Neural cell (in vitro differentiated cells): Measurements from ENCODE around the gene ARL13A. TPM values are rescaled to one million over a fixed set of nuclear protein-coding genes. Genes with fewer than 3 reads are reported as not detected.
"Not testable (repeated sequence)": the region's sequence is repeated elsewhere in the genome, so short reads cannot be mapped to it uniquely, and the experiment has no call there.

Experiments
- H2AFZ ChIP-seq: fragments of 200-600, 300-800 bp; sonication (generic), shearing (Covaris generic); 2 replicates; pipeline ENCODE4 v1.6.0; 2014; ENCODE audit warnings: low read depth, mild to moderate bottlenecking, antibody characterized with exemption, low read length, moderate library complexity
- H3F3A ChIP-seq: fragments of 200-600 bp; shearing (Covaris generic); 2 replicates; pipeline ENCODE4 v1.6.1; 2016; ENCODE audit warnings: mild to moderate bottlenecking, moderate library complexity, mixed read lengths, antibody characterized with exemption, low read length; ENCODE audit not compliant: insufficient read depth, poor library complexity, severe bottlenecking
- H3K27ac ChIP-seq: fragments of 200-600, 300-800 bp; sonication (generic), shearing (Covaris generic); 2 replicates; pipeline ENCODE4 v1.5.1; 2014; ENCODE audit warnings: mild to moderate bottlenecking, low read length, moderate library complexity
- H3K27me3 ChIP-seq: fragments of 300-800, 200-600 bp; sonication (generic), shearing (Covaris generic); 2 replicates; pipeline ENCODE4 v1.6.0; 2014; ENCODE audit warnings: mild to moderate bottlenecking, low read depth, low read length, moderate library complexity; ENCODE audit not compliant: insufficient read depth
- H3K36me3 ChIP-seq: fragments of 300-800, 200-600 bp; sonication (generic), shearing (Covaris generic); 2 replicates; pipeline ENCODE4 v1.5.1; 2014; ENCODE audit warnings: mild to moderate bottlenecking, antibody characterized with exemption, low read length, moderate library complexity; ENCODE audit not compliant: insufficient read depth
- H3K4me2 ChIP-seq: fragments of 300-800, 200-600 bp; sonication (generic), shearing (Covaris generic); 2 replicates; pipeline ENCODE4 v1.6.0; 2014; ENCODE audit warnings: mild to moderate bottlenecking, low read length
- H3K4me3 ChIP-seq: fragments of 300-800, 200-600 bp; sonication (generic), shearing (Covaris generic); 2 replicates; pipeline ENCODE4 v1.5.1; 2014; ENCODE audit warnings: mild to moderate bottlenecking, low read length, moderate library complexity
- H3K79me2 ChIP-seq: fragments of 200-600 bp; shearing (Covaris generic); replicated peaks from 2 replicates; pipeline ENCODE4 v1.6.0; 2014; ENCODE audit warnings: mild to moderate bottlenecking, low read length, moderate library complexity; ENCODE audit not compliant: insufficient read depth
- H3K9ac ChIP-seq: fragments of 300-800, 200-600 bp; sonication (generic), shearing (Covaris generic); 2 replicates; pipeline ENCODE4 v1.6.1; 2016; ENCODE audit warnings: mild to moderate bottlenecking, low read length, mixed read lengths
- H3K9me2 ChIP-seq: fragments of 200-600 bp; shearing (Covaris generic); 2 replicates; pipeline ENCODE4 v1.6.1; 2016; ENCODE audit warnings: mild to moderate bottlenecking, low read length, mixed read lengths; ENCODE audit not compliant: insufficient read depth
- H3K9me3 ChIP-seq: fragments of 200-600, 300-800 bp; sonication (generic), shearing (Covaris generic); 2 replicates; pipeline ENCODE4 v1.6.1; 2016; ENCODE audit warnings: mild to moderate bottlenecking, mixed run types, low read length, moderate library complexity, mixed read lengths
- H4K20me1 ChIP-seq: fragments of 200-600 bp; shearing (Covaris generic); 2 replicates; pipeline ENCODE4 v1.6.1; 2016; ENCODE audit warnings: mild to moderate bottlenecking, mixed run types; ENCODE audit not compliant: insufficient read depth
- EP300 ChIP-seq: fragments of 450-650 bp; conservative IDR thresholded peaks from 2 replicates; pipeline ENCODE4 v1.6.1; 2014; ENCODE audit warnings: antibody characterized with exemption, mild to moderate bottlenecking, moderate library complexity; ENCODE audit not compliant: poor library complexity, severe bottlenecking
- EZH2 ChIP-seq: fragments of 200-600, 300-800 bp; shearing (Covaris generic), sonication (generic); IDR thresholded peaks from 2 replicates; pipeline ENCODE4 v1.6.1; 2014; ENCODE audit warnings: antibody characterized with exemption, low read length, borderline replicate concordance, mild to moderate bottlenecking; ENCODE audit not compliant: insufficient read depth, poor library complexity, severe bottlenecking
- MXI1 ChIP-seq: fragments of 450-650 bp; conservative IDR thresholded peaks from 2 replicates; pipeline ENCODE4 v1.6.1; 2014; ENCODE audit warnings: antibody characterized with exemption, mild to moderate bottlenecking; ENCODE audit not compliant: poor library complexity, severe bottlenecking
- POLR2AphosphoS5 ChIP-seq: IDR thresholded peaks from 2 replicates; pipeline ENCODE4 v1.6.1; 2012
- RAD21 ChIP-seq: fragments of 450-650 bp; conservative IDR thresholded peaks from 2 replicates; pipeline ENCODE4 v1.6.1; 2014; ENCODE audit warnings: antibody characterized with exemption, mild to moderate bottlenecking, moderate library complexity
- SMC3 ChIP-seq: fragments of 450-650 bp; conservative IDR thresholded peaks from 2 replicates; pipeline ENCODE4 v1.6.1; 2014; ENCODE audit warnings: antibody characterized with exemption, mild to moderate bottlenecking, moderate library complexity; ENCODE audit not compliant: poor library complexity
- TAF1 ChIP-seq: IDR thresholded peaks from 2 replicates; pipeline ENCODE4 v1.6.1; 2012; ENCODE audit warnings: low read depth
- polyA plus RNA-seq: library from polyadenylated mRNA; depleted of rRNA; stranded (reverse); fragments of >200 nt; gene quantifications from 2 replicates; pipeline ENCODE4 v1.2.3, GENCODE V29; 2014
- TF ChIP-seq, protein P1 (sequence below): IDR thresholded peaks from 2 replicates; pipeline ENCODE4 v1.6.1; 2012; ENCODE audit warnings: borderline replicate concordance
- TF ChIP-seq, protein P2 (sequence below): fragments of 450-650 bp; IDR thresholded peaks from 2 replicates; pipeline ENCODE4 v1.5.1; 2014; ENCODE audit warnings: antibody characterized with exemption, mild to moderate bottlenecking, moderate library complexity; ENCODE audit not compliant: poor library complexity, severe bottlenecking

Gene ARL13A
- polyA plus RNA-seq, 1 donor from 2014 or later = not detected

GRCh38 chrX:100999451-100999850 lies 29.9 kb downstream of the ARL13A start:
- Histone ChIP-seq H3K27ac (no peak overlapping the region), H3K79me2 (no peaks in the 10 kb centered on the region), H3F3A (no peaks in the 10 kb centered on the region), H3K36me3 (no peaks in the 10 kb centered on the region), H3K9me3 (no peaks in the 10 kb centered on the region), H3K4me2 (no peak overlapping the region), H2AFZ (no peak overlapping the region), H4K20me1 (no peaks in the 10 kb centered on the region), H3K9me2 (no peaks in the 10 kb centered on the region), H3K27me3 (no peaks in the 10 kb centered on the region), H3K9ac (no peak overlapping the region), H3K4me3 (no peak overlapping the region)
- TF ChIP-seq SMC3 = no peak
- TF ChIP-seq, protein P1, sequence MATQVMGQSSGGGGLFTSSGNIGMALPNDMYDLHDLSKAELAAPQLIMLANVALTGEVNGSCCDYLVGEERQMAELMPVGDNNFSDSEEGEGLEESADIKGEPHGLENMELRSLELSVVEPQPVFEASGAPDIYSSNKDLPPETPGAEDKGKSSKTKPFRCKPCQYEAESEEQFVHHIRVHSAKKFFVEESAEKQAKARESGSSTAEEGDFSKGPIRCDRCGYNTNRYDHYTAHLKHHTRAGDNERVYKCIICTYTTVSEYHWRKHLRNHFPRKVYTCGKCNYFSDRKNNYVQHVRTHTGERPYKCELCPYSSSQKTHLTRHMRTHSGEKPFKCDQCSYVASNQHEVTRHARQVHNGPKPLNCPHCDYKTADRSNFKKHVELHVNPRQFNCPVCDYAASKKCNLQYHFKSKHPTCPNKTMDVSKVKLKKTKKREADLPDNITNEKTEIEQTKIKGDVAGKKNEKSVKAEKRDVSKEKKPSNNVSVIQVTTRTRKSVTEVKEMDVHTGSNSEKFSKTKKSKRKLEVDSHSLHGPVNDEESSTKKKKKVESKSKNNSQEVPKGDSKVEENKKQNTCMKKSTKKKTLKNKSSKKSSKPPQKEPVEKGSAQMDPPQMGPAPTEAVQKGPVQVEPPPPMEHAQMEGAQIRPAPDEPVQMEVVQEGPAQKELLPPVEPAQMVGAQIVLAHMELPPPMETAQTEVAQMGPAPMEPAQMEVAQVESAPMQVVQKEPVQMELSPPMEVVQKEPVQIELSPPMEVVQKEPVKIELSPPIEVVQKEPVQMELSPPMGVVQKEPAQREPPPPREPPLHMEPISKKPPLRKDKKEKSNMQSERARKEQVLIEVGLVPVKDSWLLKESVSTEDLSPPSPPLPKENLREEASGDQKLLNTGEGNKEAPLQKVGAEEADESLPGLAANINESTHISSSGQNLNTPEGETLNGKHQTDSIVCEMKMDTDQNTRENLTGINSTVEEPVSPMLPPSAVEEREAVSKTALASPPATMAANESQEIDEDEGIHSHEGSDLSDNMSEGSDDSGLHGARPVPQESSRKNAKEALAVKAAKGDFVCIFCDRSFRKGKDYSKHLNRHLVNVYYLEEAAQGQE = no peak

GRCh38 chrX:101009090-101009489 lies 39.6 kb downstream of the ARL13A start:
- H3K9me2 ChIP-seq = no peaks in the 10 kb centered on the region
- no peak overlapping the region for H2AFZ ChIP-seq
- no peaks in the 10 kb centered on the region for H4K20me1 ChIP-seq
- H3F3A ChIP-seq = no peaks in the 10 kb centered on the region
- no peak overlapping the region for H3K4me2 ChIP-seq
- TF ChIP-seq, protein P2, sequence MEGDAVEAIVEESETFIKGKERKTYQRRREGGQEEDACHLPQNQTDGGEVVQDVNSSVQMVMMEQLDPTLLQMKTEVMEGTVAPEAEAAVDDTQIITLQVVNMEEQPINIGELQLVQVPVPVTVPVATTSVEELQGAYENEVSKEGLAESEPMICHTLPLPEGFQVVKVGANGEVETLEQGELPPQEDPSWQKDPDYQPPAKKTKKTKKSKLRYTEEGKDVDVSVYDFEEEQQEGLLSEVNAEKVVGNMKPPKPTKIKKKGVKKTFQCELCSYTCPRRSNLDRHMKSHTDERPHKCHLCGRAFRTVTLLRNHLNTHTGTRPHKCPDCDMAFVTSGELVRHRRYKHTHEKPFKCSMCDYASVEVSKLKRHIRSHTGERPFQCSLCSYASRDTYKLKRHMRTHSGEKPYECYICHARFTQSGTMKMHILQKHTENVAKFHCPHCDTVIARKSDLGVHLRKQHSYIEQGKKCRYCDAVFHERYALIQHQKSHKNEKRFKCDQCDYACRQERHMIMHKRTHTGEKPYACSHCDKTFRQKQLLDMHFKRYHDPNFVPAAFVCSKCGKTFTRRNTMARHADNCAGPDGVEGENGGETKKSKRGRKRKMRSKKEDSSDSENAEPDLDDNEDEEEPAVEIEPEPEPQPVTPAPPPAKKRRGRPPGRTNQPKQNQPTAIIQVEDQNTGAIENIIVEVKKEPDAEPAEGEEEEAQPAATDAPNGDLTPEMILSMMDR = no peak
- TF ChIP-seq SMC3 (no peak), MXI1 (no peak), EZH2 (no peak), EP300 (no peak), TAF1 (no peak), POLR2AphosphoS5 (no peak), RAD21 (no peak)
- TF ChIP-seq, protein P1 = no peak
- H3K36me3 ChIP-seq = no peaks in the 10 kb centered on the region
- no peak overlapping the region for H3K4me3 ChIP-seq
- H3K27ac ChIP-seq = no peak overlapping the region
- no peaks in the 10 kb centered on the region for H3K27me3 ChIP-seq
- no peak overlapping the region for H3K9ac ChIP-seq
- no peaks in the 10 kb centered on the region for H3K79me2 ChIP-seq
- no peaks in the 10 kb centered on the region for H3K9me3 ChIP-seq

DNA sequence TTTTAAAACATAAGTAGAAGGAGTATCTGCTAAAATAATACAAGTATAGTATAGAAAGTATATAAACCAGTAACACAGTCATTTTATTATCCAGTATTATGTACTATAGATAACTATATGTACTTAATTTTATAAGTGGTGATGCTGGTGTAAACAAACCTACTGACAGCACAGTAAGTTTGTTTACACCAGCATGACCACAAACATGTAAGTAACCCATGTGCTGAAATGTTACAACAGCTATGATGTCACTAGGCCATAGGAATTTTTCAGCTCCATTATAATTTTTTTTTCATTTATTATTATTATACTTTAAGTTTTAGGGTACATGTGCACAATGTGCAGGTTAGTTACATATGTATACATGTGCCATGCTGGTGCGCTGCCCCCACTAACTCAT lies 42.5 kb downstream of the ARL13A start:
- H2AFZ ChIP-seq = not testable (repeated sequence)

More for the DNA sequence above, 42.5 kb downstream of the ARL13A start:
- H3K27ac ChIP-seq, H3K27me3 ChIP-seq, H3K79me2 ChIP-seq, H3K36me3 ChIP-seq, H3K4me2 ChIP-seq, H3F3A ChIP-seq, H4K20me1 ChIP-seq, H3K9ac ChIP-seq, H3K9me2 ChIP-seq, H3K4me3 ChIP-seq, H3K9me3 ChIP-seq: not testable (repeated sequence)
